SIG-M5 treated with dmso at 0.1 percent for 504 hours (cell line): ENCODE measurements around the gene BRD3.

ENCODE experiments used
- DNase-seq: peaks from one replicate; lab custom pipeline; 2025; ENCODE audit not compliant: unreplicated experiment; lab: John Stamatoyannopoulos, UW

Gene BRD3

GRCh38 chr9:134024828-134025605 is 42.8 kb downstream of the BRD3 start, which contains the start of gene BRD3OS:
BRD3OS (plus strand) TSS chr9:134025481; CDS start chr9:134026748, 1,267 bp downstream.
- DNase-seq, result peak; percentile 95

DNA sequence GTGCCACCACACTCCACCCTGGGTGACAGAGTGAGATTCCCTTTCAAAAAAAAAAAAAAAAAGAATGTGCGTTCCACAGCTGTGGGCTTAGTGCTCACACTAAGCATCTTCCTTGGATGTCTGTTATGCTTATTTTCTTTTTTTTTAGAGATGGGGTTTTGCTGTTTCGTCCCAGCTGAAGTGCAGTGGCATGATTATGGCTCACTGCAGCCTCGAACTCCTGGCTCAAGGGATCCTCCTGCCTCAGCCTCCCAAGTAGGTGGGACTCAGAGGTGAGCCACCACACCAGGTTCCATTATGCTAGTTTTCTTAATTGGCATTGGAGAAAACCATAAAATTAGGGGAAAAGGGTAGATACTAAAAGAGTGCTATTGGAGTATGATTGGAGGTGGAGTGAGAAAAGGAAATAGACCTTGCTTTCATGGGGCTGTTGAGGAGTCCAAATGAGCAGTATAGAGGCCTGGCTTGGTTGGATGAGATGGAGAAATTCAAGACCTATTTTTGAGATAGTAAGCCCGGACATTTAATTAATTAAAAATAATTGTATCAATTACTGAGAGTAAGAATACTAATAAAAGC is 43.5 kb downstream of the BRD3 start:
- no peak for DNase-seq

- no peak for DNase-seq
These were observed 52.9 kb downstream of the BRD3 start for GRCh38 chr9:134014946-134015345.

- DNase-seq, result no peak
These were observed 56.4 kb downstream of the BRD3 start for GRCh38 chr9:134011401-134011800.

DNA sequence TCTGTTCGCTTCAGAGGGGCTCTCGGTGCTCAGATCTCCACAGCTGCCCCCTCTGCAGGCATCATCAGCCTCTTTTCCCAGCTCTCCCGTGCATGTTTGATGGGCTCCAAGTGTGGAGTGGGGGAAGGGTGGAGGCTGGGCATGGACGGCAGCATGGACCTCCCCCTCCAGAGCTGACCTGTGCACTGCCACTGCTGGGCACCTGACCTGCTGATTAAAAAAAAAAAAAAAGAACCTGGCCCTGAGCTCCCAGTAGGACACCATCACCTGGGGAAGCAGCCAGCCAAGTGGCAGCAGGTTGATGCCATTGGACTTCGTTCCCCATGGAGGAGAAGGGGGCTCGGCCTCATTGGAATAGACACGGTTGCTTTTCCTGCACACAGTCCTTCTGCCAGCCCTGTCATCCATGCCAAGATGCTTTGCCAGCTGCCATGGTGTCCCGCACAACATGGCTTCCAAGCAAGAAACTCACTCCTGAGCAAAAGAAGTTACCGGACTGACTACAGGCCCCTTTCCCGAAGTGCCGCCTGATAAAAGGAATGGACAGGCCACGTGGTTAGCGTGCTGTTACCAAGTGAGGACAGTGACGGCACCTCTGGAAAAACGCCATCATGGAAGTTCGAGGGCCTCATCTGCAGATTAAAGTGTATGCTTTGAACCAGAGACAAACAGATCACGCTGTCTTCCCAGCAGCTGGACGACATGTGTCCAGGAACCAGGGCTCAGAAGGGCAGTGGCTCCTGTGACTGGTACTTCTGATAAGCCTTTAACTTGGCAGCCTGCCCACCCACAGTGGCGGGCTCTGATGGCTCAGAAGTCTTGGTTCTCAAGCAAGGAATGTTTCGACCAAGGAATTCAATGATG is 57.3 kb downstream of the BRD3 start:
- DNase-seq, result no peak

GRCh38 chr9:134007571-134007970 is 60.3 kb downstream of the BRD3 start:
- DNase-seq, result no peak

- DNase-seq, result no peak
These were observed 60.7 kb downstream of the BRD3 start for GRCh38 chr9:134007150-134007549.

- DNase-seq, result no peak
These were observed 62.4 kb downstream of the BRD3 start for GRCh38 chr9:134005381-134005780.

GRCh38 chr9:134004881-134005280 is 62.9 kb downstream of the BRD3 start:
- no peak for DNase-seq

DNA sequence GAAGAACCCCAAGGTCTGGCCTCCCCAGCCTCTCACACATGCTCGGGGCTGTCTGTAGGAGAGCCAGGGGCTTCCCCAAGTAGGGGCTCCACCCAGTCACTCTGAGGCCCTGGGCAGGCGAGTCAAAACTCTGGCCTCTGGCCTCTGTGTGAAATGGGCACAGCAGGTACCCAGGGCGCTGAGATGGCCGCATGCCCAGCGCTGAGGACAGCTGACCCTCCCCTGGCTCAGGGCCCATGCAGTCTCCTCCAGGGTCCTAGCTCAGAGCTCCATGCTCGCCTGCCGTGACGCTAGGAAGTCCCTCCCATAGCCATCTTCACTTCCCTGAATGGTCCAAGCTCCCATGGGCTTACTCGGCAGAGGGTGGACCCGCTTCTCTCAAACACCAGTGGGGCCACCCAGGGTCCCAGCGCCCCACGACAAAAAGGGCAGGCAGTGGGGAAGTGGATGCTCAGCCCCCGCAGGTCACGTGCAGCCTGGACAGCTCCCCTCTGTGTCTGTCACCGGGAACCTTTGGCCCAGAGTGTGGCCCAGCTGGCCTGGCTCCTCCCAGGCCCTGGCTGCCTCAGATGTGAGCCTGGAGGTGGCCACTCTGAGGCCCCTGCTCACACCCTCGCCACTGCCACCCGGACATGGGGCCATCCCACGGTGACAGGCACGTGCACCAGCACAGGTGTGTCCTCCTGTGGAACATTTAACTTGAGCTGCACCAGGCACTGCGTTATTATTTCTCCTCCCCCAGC is 63.5 kb downstream of the BRD3 start:
- DNase-seq, result no peak

DNA sequence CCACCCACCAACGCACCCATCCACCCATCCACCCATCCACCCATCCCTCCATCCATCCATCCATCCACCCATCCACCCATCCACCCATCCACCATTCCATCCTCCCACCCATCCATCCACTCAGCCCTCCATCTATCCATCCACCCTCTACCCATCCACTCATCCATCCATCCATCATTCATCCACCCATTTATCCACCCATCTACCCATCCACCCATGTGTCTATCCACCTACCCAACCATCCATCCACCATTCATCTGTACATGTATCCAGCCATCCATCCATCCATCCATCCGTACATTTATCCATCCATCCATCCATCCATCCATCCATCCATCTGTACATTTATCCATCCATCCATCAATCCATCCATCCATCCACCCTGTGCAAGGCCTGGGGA is 64.6 kb downstream of the BRD3 start:
- DNase-seq, result no peak

DNA sequence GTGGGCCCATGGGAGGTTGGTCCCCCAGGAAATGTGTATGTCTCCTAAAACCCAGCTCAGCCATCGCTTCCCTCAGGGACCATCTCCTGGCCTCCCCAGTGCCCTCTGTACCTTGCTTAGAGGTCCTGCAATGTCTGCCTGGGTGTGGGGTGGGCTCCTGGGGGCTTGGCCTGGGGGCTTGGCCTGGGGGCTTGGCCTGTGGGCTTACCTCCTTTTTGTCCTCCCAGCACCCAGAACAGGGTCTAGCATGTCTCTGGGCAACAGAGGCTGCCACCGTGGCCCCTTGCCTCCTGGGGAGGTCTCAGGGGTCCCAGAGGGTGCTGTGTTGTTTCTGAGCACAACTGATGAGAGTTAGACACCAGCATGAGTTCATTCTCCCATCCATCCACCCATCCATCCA is 65.0 kb downstream of the BRD3 start:
- DNase-seq, result no peak

DNA sequence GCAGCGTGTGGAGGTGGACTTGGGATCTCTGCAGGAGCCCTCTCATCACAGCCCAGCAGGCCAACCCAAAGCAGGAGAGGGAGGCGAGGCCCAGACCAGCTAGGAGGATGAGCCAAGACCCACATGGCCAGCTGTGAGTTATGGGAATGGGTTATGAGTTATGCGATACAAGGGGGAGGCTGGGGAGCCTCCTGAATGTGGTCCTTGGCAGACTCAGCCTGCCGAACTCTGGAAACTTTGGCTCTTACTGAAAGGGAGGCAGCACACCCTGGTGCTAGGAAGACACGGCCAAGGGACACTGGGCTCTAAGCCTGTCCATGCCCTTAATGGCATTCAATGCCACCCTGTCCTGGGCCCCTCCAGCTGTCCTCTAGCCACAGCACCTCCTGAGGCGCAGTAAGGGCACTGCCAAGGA is 68.0 kb downstream of the BRD3 start:
- DNase-seq, result no peak

- no peak for DNase-seq
These were observed 68.8 kb downstream of the BRD3 start for GRCh38 chr9:133998915-133999595.

- DNase-seq, result no peak
These were observed 70.2 kb downstream of the BRD3 start for GRCh38 chr9:133997584-133997983.

DNA sequence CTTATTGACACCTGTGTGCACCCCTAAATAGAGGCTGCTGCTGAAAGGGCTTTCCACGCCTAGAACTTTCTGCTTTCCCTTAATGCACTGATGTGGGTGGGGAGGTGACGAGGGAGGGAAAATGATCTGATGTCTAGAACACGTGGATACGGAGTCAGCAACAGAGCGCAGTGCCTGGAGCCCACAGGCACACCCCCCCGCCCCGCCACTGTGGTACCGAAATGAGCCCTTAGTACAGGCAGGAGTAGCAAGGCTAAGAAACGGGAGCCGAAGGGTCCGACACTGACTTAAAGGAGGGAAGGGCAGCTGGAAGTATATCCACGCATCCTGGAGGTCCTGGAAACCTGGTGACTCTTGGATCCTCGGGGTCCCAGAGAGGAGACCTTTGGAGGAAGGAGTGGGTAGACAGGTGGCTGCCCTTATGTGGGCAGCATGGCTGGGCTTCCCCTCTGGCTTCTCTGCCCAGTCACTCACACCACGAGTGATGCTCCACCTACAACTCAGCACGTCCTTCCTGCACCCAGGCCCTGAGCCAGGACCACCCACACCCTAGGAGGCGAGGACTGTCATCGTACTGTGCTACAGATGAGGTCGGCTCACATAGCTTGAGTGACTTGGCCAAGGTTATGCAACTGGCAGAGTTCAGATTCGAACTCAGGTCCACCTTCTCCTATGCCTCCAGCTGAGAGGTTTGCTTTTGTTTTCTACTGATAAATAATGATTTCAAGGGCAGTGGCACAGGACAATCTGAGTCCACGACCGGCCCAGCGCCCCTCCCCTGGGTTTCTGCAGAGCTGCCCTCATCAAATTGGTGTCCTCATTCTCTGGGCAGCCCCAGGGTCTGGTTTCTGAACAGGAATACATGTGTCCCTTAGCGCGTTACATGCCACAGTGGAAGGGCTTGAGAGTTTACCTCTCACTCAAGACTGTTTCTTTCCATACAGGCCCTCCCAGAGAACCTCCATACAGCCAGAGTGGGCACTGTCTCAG is 71.0 kb downstream of the BRD3 start:
- DNase-seq, result no peak

DNA sequence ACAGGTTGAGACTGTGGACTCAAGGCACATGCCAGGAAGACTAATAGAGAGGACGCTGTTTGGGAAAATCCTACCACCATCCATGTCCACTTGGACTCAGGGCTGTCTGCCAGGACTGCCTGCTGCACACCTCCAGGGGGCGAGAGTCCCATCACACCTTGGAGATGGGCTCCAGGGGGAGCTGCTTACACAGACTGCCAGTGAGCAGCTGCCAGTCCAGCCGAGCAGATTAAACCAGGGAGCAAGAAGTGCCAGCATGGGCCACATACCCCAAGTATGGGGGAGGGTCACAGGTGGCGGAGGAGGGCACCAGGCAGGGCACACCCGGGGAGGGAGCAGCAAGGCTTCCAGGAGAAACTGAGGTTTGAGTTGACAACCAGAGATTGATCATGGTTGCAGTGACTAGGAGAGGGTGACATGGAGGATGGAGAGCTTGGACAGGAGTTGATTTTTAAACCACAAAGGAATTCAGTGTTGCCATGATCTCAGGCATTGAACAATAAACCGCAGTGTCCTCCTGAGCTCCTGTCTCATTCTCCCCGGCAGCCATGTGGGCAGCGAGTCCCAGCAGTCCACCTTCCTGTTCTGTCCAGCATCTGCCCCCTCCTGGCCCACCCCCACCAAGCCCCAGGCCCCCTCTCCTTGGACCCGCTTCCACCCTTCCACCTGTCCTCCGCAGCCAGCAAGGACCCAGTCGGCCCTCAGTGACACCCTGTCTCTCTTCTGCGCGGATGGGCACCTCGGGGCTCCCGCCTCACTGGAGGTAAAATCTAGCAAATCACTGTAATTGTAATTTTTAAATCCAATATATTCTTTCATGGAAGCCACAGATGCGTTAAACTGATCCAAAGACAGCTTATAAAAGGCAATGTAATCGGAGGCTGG is 72.6 kb downstream of the BRD3 start:
- DNase-seq, result no peak

- peak; percentile 17 for DNase-seq
These were observed 73.3 kb downstream of the BRD3 start for GRCh38 chr9:133994353-133995011.
